ENCODE measurements around the gene P2RY12. TPM values are rescaled to one million over a fixed set of nuclear protein-coding genes. Genes with fewer than 3 reads are reported as not detected.

P2RY12 gene
- total and polyA plus RNA-seq, 2 donors (not counting 3 experiments of a cell fraction or from before 2014, with no cell fraction given), result not detected

- DNase-seq (ENCODE audit: low read depth, low spot score), result no peak
- CTCF ChIA-PET, result no interaction called here
Observed at GRCh38 chr3:151350656-151351055, 33.9 kb downstream of the P2RY12 start.

GRCh38 chr3:151347432-151347831 is 37.1 kb downstream of the P2RY12 start:
- no TSS peak for BruUV-seq (replicated peaks)
- CTCF ChIA-PET, result no interaction called here
- Histone ChIP-seq H3K27me3 (ENCODE audit: control insufficient read depth in 2 of 2, insufficient read depth in 2 of 2, low read length in 2 of 2) (peaks cover 4 to 8% of the 10 kb centered on the region in 2 experiments), H3K4me2 (ENCODE audit: insufficient read depth, low read length) (no peak overlapping the region), H3K9ac (replicated peaks; ENCODE audit: extremely low read depth, insufficient read depth, low read length) (no peak overlapping the region), H3K4me1 (ENCODE audit: control insufficient read depth, extremely low read depth, insufficient read depth, low read length) (no peaks in the 10 kb centered on the region), H4K20me1 (replicated peaks; ENCODE audit: control insufficient read depth, extremely low read depth, insufficient read depth, low read length) (no peaks in the 10 kb centered on the region), H3K36me3 (ENCODE audit: control insufficient read depth in 2 of 2, extremely low read depth in 1 of 2, insufficient read depth in 2 of 2, low read length in 2 of 2) (no peaks in the 10 kb centered on the region), H3K9me3 (replicated peaks; ENCODE audit: control insufficient read depth, insufficient read depth, low read length) (no peaks in the 10 kb centered on the region), H3K79me2 (ENCODE audit: control insufficient read depth, insufficient read depth, low read length) (no peaks in the 10 kb centered on the region), H3K4me3 (replicated peaks in 1 of 3; ENCODE audit: insufficient read depth in 1 of 3, low read depth in 1 of 3, low read length in 3 of 3) (no peak overlapping the region), H3K9me1 (replicated peaks; ENCODE audit: control insufficient read depth, extremely low read depth, insufficient read depth, low read length) (no peaks in the 10 kb centered on the region), H2AFZ (ENCODE audit: low read depth, low read length) (no peak overlapping the region), H3K27ac (ENCODE audit: insufficient read depth, low read depth, low read length) (no peak overlapping the region)
- DNase-seq (ENCODE audit: low read depth, low spot score) (no peak), FAIRE-seq (no peak)
- dilution Hi-C loops (cut with MboI; ENCODE audit: extremely low pct_ligation_motif_present, low sequenced_read_pairs), result no loop called here
- intact Hi-C loops (cut with micrococcal nuclease), result no loop called here
- POLR2A ChIA-PET, result no interaction called here
- TF ChIP-seq MYC (IDR thresholded peaks at IDR 0.05; ENCODE audit: low read depth, low read length), result no peak
- no peak for TF ChIP-seq POLR2A (IDR thresholded peaks at IDR 0.05; ENCODE audit: low read depth, low read length)
- TF ChIP-seq JUN (IDR thresholded peaks at IDR 0.05; ENCODE audit: borderline replicate concordance, insufficient read depth, insufficient read length, low read depth), result no peak
- no peak for TF ChIP-seq CTCF (IDR thresholded peaks at IDR 0.05; ENCODE audit: extremely low read depth in 1 of 2, insufficient read depth in 1 of 2, low read depth in 1 of 2, low read length in 2 of 2)
- no peak for TF ChIP-seq FOS (IDR thresholded peaks at IDR 0.05; ENCODE audit: borderline replicate concordance, insufficient read depth, low read length)
- no peak for TF ChIP-seq POLR2AphosphoS5 (IDR thresholded peaks at IDR 0.05; ENCODE audit: insufficient read depth, low read depth, low read length)
- TF ChIP-seq EZH2 (IDR thresholded peaks at IDR 0.05; ENCODE audit: borderline replicate concordance, low read depth, low read length, severe bottlenecking), result no peak
- TF ChIP-seq MAX (IDR thresholded peaks at IDR 0.05; ENCODE audit: insufficient read depth, insufficient read length), result no peak
- TF ChIP-seq GATA2 (IDR thresholded peaks at IDR 0.05; ENCODE audit: insufficient read depth, insufficient read length, low read depth, low read length), result no peak

More at GRCh38 chr3:151350656-151351055, 33.9 kb downstream of the P2RY12 start:
- Histone ChIP-seq H4K20me1 (replicated peaks; ENCODE audit: control insufficient read depth, extremely low read depth, insufficient read depth, low read length) (no peaks in the 10 kb centered on the region), H3K4me1 (ENCODE audit: control insufficient read depth, extremely low read depth, insufficient read depth, low read length) (no peaks in the 10 kb centered on the region), H3K9ac (replicated peaks; ENCODE audit: extremely low read depth, insufficient read depth, low read length) (no peak overlapping the region), H3K9me3 (replicated peaks; ENCODE audit: control insufficient read depth, insufficient read depth, low read length) (no peaks in the 10 kb centered on the region), H2AFZ (ENCODE audit: low read depth, low read length) (no peak overlapping the region), H3K4me3 (replicated peaks in 1 of 3; ENCODE audit: insufficient read depth in 1 of 3, low read depth in 1 of 3, low read length in 3 of 3) (no peak overlapping the region), H3K79me2 (ENCODE audit: control insufficient read depth, insufficient read depth, low read length) (no peaks in the 10 kb centered on the region), H3K27me3 (ENCODE audit: control insufficient read depth in 2 of 2, insufficient read depth in 2 of 2, low read length in 2 of 2) (peaks cover 4 to 8% of the 10 kb centered on the region in 2 experiments), H3K36me3 (ENCODE audit: control insufficient read depth in 2 of 2, extremely low read depth in 1 of 2, insufficient read depth in 2 of 2, low read length in 2 of 2) (no peaks in the 10 kb centered on the region), H3K9me1 (replicated peaks; ENCODE audit: control insufficient read depth, extremely low read depth, insufficient read depth, low read length) (no peaks in the 10 kb centered on the region), H3K27ac (ENCODE audit: insufficient read depth, low read depth, low read length) (no peak overlapping the region), H3K4me2 (ENCODE audit: insufficient read depth, low read length) (no peak overlapping the region)
- BruUV-seq (replicated peaks), result no TSS peak
- TF ChIP-seq FOS (IDR thresholded peaks at IDR 0.05; ENCODE audit: borderline replicate concordance, insufficient read depth, low read length) (no peak), POLR2A (IDR thresholded peaks at IDR 0.05; ENCODE audit: low read depth, low read length) (no peak), MYC (IDR thresholded peaks at IDR 0.05; ENCODE audit: low read depth, low read length) (no peak), EZH2 (IDR thresholded peaks at IDR 0.05; ENCODE audit: borderline replicate concordance, low read depth, low read length, severe bottlenecking) (no peak), JUN (IDR thresholded peaks at IDR 0.05; ENCODE audit: borderline replicate concordance, insufficient read depth, insufficient read length, low read depth) (no peak)
- no peak for FAIRE-seq
- intact Hi-C loops (cut with micrococcal nuclease), result no loop called here
- POLR2A ChIA-PET, result no interaction called here
- dilution Hi-C loops (cut with MboI; ENCODE audit: extremely low pct_ligation_motif_present, low sequenced_read_pairs), result no loop called here
